GM18520 (cell line): ENCODE data around the gene GABRA4.
A peak's percentile ranks its signal among the peaks of the same experiment; 100 is the strongest.

Experiments
- ATAC-seq: cut with Tn5 transposase; IDR thresholded peaks from one replicate; pipeline ENCODE4 v1.9.1; 2021; ENCODE audit not compliant: unreplicated experiment

The GABRA4 gene

GRCh38 chr4:46993075-46994006 is at the start of gene GABRA4:
TSS of gene GABRA4 (minus strand) at chr4:46993581. CDS start at chr4:46993424, 157 bp downstream.
- no peak for ATAC-seq

- no peak for ATAC-seq
Measured at GRCh38 chr4:47040828-47041227, 47.4 kb upstream of the GABRA4 start.

- no peak for ATAC-seq
Measured at GRCh38 chr4:47038263-47038662, 44.9 kb upstream of the GABRA4 start.

GRCh38 chr4:47032405-47033106 is 39.2 kb upstream of the GABRA4 start:
- ATAC-seq: peak; percentile 86

GRCh38 chr4:47031751-47032404 is 38.5 kb upstream of the GABRA4 start:
- ATAC-seq: no peak

- no peak for ATAC-seq
Measured at GRCh38 chr4:47031011-47031678, 37.8 kb upstream of the GABRA4 start, which contains the start of gene GABRB1. TSS of gene GABRB1 (plus strand) at chr4:47031567.

GRCh38 chr4:47017494-47017893 is 24.1 kb upstream of the GABRA4 start:
- ATAC-seq: no peak

- ATAC-seq: no peak
Measured at GRCh38 chr4:47017081-47017480, 23.7 kb upstream of the GABRA4 start.

GRCh38 chr4:47013373-47013772 is 20.0 kb upstream of the GABRA4 start:
- no peak for ATAC-seq

GRCh38 chr4:47012676-47013075 is 19.3 kb upstream of the GABRA4 start:
- no peak for ATAC-seq

- peak; percentile 95 for ATAC-seq
Measured at GRCh38 chr4:47010912-47011446, 17.6 kb upstream of the GABRA4 start.

GRCh38 chr4:47010347-47010911 is 17.0 kb upstream of the GABRA4 start:
- no peak for ATAC-seq

- no peak for ATAC-seq
Measured at GRCh38 chr4:47002580-47002979, 9.2 kb upstream of the GABRA4 start.

GRCh38 chr4:47000406-47000805 is 7.0 kb upstream of the GABRA4 start:
- no peak for ATAC-seq

- no peak for ATAC-seq
Measured at GRCh38 chr4:46999566-46999965, 6.2 kb upstream of the GABRA4 start.

GRCh38 chr4:46994007-46994405 is 625 bp upstream of the GABRA4 start:
- no peak for ATAC-seq

GRCh38 chr4:46992338-46992737 is 1.0 kb downstream of the GABRA4 start:
- no peak for ATAC-seq

GRCh38 chr4:46986922-46987638 is 6.3 kb downstream of the GABRA4 start:
- peak; percentile 35 for ATAC-seq

- no peak for ATAC-seq
Measured at GRCh38 chr4:46984781-46985180, 8.6 kb downstream of the GABRA4 start.

- ATAC-seq: no peak
Measured at GRCh38 chr4:46980851-46981250, 12.5 kb downstream of the GABRA4 start.
